HEK293 (cell line): Measurements from ENCODE around the gene CAB39L.

Experiments used
- CTCF ChIP-seq: fragments of 450-650 bp; formaldehyde crosslinking; IDR thresholded peaks from 2 replicates; pipeline ENCODE4 v1.5.1; 2016; ENCODE audit warnings: missing biosample characterization, missing genetic modification characterization
- GLI2 ChIP-seq: fragments of 450-650 bp; formaldehyde crosslinking; IDR thresholded peaks from 2 replicates; pipeline ENCODE4; 2017; ENCODE audit warnings: missing biosample characterization, missing genetic modification characterization, low read depth, borderline replicate concordance
- MYNN ChIP-seq: fragments of 450-650 bp; formaldehyde crosslinking; IDR thresholded peaks from 2 replicates; pipeline ENCODE4 v1.5.1; 2016; ENCODE audit warnings: missing biosample characterization, missing genetic modification characterization, borderline replicate concordance
- ZNF239 ChIP-seq: fragments of 450-650 bp; formaldehyde crosslinking; IDR thresholded peaks from 2 replicates; pipeline ENCODE4 v1.5.1; 2016; ENCODE audit warnings: missing biosample characterization, missing genetic modification characterization
- ZNF24 ChIP-seq: fragments of 450-650 bp; formaldehyde crosslinking; IDR thresholded peaks from 2 replicates; pipeline ENCODE4 v1.5.1; 2016; ENCODE audit warnings: missing biosample characterization, missing genetic modification characterization
- ZNF639 ChIP-seq: fragments of 450-650 bp; formaldehyde crosslinking; IDR thresholded peaks from 2 replicates; pipeline ENCODE4 v1.5.1; 2016; ENCODE audit warnings: missing biosample characterization, missing genetic modification characterization

GRCh38 chr13:49370371-49370770, 73.5 kb downstream of the CAB39L start:
- TF ChIP-seq MYNN (no peak), CTCF (tag by site-specific recombination) (no peak), ZNF239 (tag by site-specific recombination) (no peak), ZNF639 (no peak), ZNF24 (tag by site-specific recombination) (no peak), GLI2 (tag by site-specific recombination) (no peak)
